K562 (cell line): ENCODE measurements around the gene OSCP1. TPM values are rescaled to one million over a fixed set of nuclear protein-coding genes. Genes with fewer than 3 reads are reported as not detected.

ENCODE experiments used
- CHD2 ChIP-seq: IDR thresholded peaks from 2 replicates; pipeline ENCODE4 v1.6.1; 2011; ENCODE audit warnings: low read depth, low read length
- CREM ChIP-seq: IDR thresholded peaks from 2 replicates; pipeline ENCODE4 v1.6.1; 2014; ENCODE audit warnings: antibody characterized with exemption, low read depth
- DNMT1 ChIP-seq: fragments of 450-650 bp; IDR thresholded peaks from 2 replicates; pipeline ENCODE4 v1.6.1; 2016; ENCODE audit warnings: antibody characterized with exemption, mild to moderate bottlenecking
- EP400 ChIP-seq: fragments of 450-650 bp; IDR thresholded peaks from 2 replicates; pipeline ENCODE4 v1.6.1; 2017; ENCODE audit warnings: antibody characterized with exemption, mild to moderate bottlenecking, moderate library complexity
- HDAC1 ChIP-seq, 2 experiments: fragments of 450-650 bp; IDR thresholded peaks; 2 replicates each; pipeline ENCODE4 v1.6.1; 2016 to 2017; ENCODE audit warnings: inconsistent platforms in 1 of 2, mild to moderate bottlenecking in 1 of 2, moderate library complexity in 1 of 2
- HNRNPL ChIP-seq: fragments of 200-400 bp; formaldehyde crosslinking; IDR thresholded peaks from 2 replicates; pipeline ENCODE4 v1.6.1; 2017; ENCODE audit warnings: low read depth, mild to moderate bottlenecking, low read length
- JUND ChIP-seq, 2 experiments: IDR thresholded peaks; 2 replicates in 1 of 2; 3 replicates in 1 of 2; pipeline ENCODE4 v1.6.1; 2011; ENCODE audit warnings: borderline replicate concordance in 2 of 2, low read depth in 2 of 2, low read length in 2 of 2, improper control_type of control experiment in 1 of 2, missing biosample characterization in 1 of 2, missing genetic modification characterization in 1 of 2, missing genetic modification reagents in 1 of 2
- MXD1 ChIP-seq: fragments of 250-450 bp; sonication (Bioruptor Pico); IDR thresholded peaks from 2 replicates; pipeline ENCODE4 v1.8.0; 2021; ENCODE audit warnings: borderline replicate concordance, mild to moderate bottlenecking, moderate library complexity; ENCODE audit not compliant: poor library complexity, severe bottlenecking
- MYNN ChIP-seq, 2 experiments: sonication (generic); formaldehyde crosslinking in 1 of 2; IDR thresholded peaks; 2 replicates each; pipeline versions ENCODE4 v1.5.0 to v1.6.1; 2016 to 2020; ENCODE audit warnings: antibody characterized with exemption in 1 of 2, missing genetic modification reagents in 1 of 2
- NFIC ChIP-seq: fragments of 450-650 bp; IDR thresholded peaks from 2 replicates; pipeline ENCODE4 v1.6.1; 2017; ENCODE audit warnings: mild to moderate bottlenecking, inconsistent platforms
- NFYB ChIP-seq: IDR thresholded peaks from 2 replicates; pipeline ENCODE4 v1.6.1; 2011; ENCODE audit warnings: mild to moderate bottlenecking, moderate library complexity; ENCODE audit not compliant: insufficient read length; ENCODE audit errors: extremely low read depth
- PCBP1 ChIP-seq: fragments of 200-400 bp; formaldehyde crosslinking; IDR thresholded peaks from 2 replicates; pipeline ENCODE4 v1.6.1; 2018; ENCODE audit warnings: mild to moderate bottlenecking, low read depth, low read length; ENCODE audit not compliant: poor library complexity, severe bottlenecking
- PYGO2 ChIP-seq: fragments of 450-650 bp; IDR thresholded peaks from 2 replicates; pipeline ENCODE4 v1.6.1; 2016; ENCODE audit warnings: mild to moderate bottlenecking, missing genetic modification characterization, moderate library complexity, missing compliant biosample characterization
- RB1 ChIP-seq: fragments of 450-650 bp; IDR thresholded peaks from 2 replicates; pipeline ENCODE4 v1.6.1; 2017; ENCODE audit warnings: low read depth, mild to moderate bottlenecking
- RCOR1 ChIP-seq, 2 experiments: IDR thresholded peaks; 2 replicates each; pipeline ENCODE4 v1.6.1; 2012; ENCODE audit warnings: low read depth in 2 of 2, low read length in 2 of 2, borderline replicate concordance in 1 of 2, improper control_type of control experiment in 1 of 2
- SMARCC2 ChIP-seq: fragments of 450-650 bp; IDR thresholded peaks from 2 replicates; pipeline ENCODE4 v1.6.1; 2017; ENCODE audit warnings: antibody characterized with exemption, moderate library complexity, mild to moderate bottlenecking, low read depth
- TCF7L2 ChIP-seq: fragments of 150-350 bp; IDR thresholded peaks from 2 replicates; pipeline ENCODE4 v1.6.1; 2016; ENCODE audit warnings: low read depth, mild to moderate bottlenecking, low read length, moderate library complexity
- ZBTB17 ChIP-seq: fragments of 450-650 bp; formaldehyde crosslinking; IDR thresholded peaks from 2 replicates; pipeline ENCODE4 v1.4.0; 2020; ENCODE audit warnings: mild to moderate bottlenecking
- ZKSCAN1 ChIP-seq: fragments of 150-350 bp; IDR thresholded peaks from 2 replicates; pipeline ENCODE4 v1.6.1; 2016; ENCODE audit warnings: low read depth, low read length
- ZNF197 ChIP-seq: fragments of 200-800 bp; sonication (Bioruptor generic); IDR thresholded peaks from 2 replicates; pipeline ENCODE4 v1.6.1; 2016; ENCODE audit warnings: low read depth, missing genetic modification characterization, missing compliant biosample characterization
- ZNF324 ChIP-seq: fragments of 250-450 bp; sonication (Bioruptor Pico); IDR thresholded peaks from 2 replicates; pipeline ENCODE4 v1.4.0; 2020; ENCODE audit warnings: mild to moderate bottlenecking
- ZNF764 ChIP-seq: fragments of 250-450 bp; sonication (Bioruptor Pico); IDR thresholded peaks from 2 replicates; pipeline ENCODE4 v1.4.0; 2020; ENCODE audit warnings: low read depth, mild to moderate bottlenecking, moderate library complexity
- ZNF780A ChIP-seq: fragments of 250-450 bp; sonication (Bioruptor Pico); IDR thresholded peaks from 2 replicates; pipeline ENCODE4 v1.5.0; 2021; ENCODE audit warnings: mild to moderate bottlenecking
- polyA plus RNA-seq, 8 experiments: library from polyadenylated mRNA; depleted of rRNA in 4 of 8; stranded (reverse) in 5 of 8; unstranded in 3 of 8; fragments of >200 nt; fragmentation: Nextera tagmentation in 2 of 8; fragmentation: Illumina TruSeq in 1 of 8; extraction: Ambion mirVana in 2 of 8; extraction: Trizol in 1 of 8; gene quantifications; 2 replicates each; pipeline versions ENCODE4 v1.2.1 to v1.2.3, GENCODE V29; 2011 to 2014; ENCODE audit warnings: inconsistent platforms in 1 of 8, missing spikeins in 1 of 8
- total RNA-seq, 7 experiments: library from RNA; depleted of rRNA in 6 of 7; stranded (reverse); fragments of >200 nt in 6 of 7; fragmentation: Illumina TruSeq in 2 of 7; extraction: Trizol in 2 of 7; gene quantifications; 2 replicates each; pipeline versions ENCODE4 v1.2.1 to v1.2.3, GENCODE V29; 2011 to 2021; ENCODE audit warnings: low replicate concordance in 1 of 7
- TF ChIP-seq, protein P1 (sequence below): fragments of 450-650 bp; formaldehyde crosslinking; IDR thresholded peaks from 2 replicates; pipeline ENCODE4 v1.4.0; 2020; ENCODE audit warnings: mild to moderate bottlenecking, mixed read lengths

OSCP1 gene
- total and polyA plus RNA-seq, 9 of the 15 experiments (the other 6 are each of a cell fraction or from before 2014, with no cell fraction given), result 0.15 to 0.40 (median 0.33) TPM; not detected in 5

DNA sequence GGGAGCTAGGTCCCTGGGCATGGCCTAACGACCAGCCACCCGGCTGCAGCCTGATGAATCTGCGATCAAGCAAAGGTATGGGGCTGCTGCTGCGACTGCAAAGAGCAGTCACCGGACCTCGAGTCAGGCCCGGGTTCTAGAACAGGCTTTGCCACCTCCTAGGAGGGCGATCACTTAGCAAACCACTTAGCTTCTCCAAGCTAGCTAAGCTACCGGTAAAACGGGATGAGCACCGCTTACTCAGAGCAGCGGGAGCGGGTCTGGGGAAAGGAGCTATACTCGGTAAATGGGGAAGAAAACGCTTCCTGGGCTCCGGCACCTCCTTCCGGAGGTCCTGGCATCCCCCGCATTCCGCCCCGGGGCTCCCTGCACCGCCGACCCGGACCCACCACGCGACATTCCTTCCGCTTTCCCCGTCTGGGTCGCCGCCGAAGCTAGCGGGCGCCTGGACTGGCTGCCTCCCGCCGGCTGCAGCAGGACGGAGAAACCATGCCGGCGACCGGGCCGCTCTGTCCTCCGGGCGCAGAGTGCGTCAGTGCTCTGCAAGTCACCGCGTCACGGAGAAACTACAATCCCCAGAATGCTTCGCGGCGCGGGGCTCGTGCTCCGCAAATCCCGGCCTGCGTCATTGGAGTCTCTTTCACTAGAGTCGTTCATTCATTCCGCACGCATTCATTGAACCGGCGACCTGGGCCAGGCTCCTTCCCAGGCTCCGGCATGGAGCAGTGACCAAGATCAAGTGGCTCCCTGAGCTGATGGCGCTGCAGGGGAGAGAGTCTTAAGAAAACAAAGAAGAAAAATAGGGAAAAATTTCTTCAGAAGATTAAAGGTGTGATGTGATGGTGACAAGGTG lies 52.6 kb downstream of the OSCP1 start, which contains the start of gene LSM10 (continued):
- TF ChIP-seq RB1 (peak; percentile 77; the same call in 1 of the 2 replicates), ZBTB17 (CRISPR knock-in tag) (peak; percentile 17; the same call in 1 of the 2 replicates), CREM (peak; percentile 97), ZNF780A (CRISPR knock-in tag) (no peak), NFYB (peak; percentile 33), MXD1 (CRISPR knock-in tag) (peak; percentile 45), JUND (IDR thresholded peaks at IDR 0.05; ENCODE audit: borderline replicate concordance, low read depth, low read length) (peak; percentile 82), JUND (tag; IDR thresholded peaks at IDR 0.05; ENCODE audit: borderline replicate concordance, low read depth, low read length) (peak; percentile 80; the same call in 1 of the 3 replicates), EP400 (peak; percentile 92), MYNN (IDR thresholded peaks at IDR 0.05) (0 out of 2 replicates have a peak, but pooled peaks have one; percentile 2), MYNN (CRISPR knock-in tag; IDR thresholded peaks at IDR 0.05) (no peak), PYGO2 (tag) (no peak), RCOR1 (IDR thresholded peaks at IDR 0.05; ENCODE audit: borderline replicate concordance in 1 of 2, low read depth in 2 of 2, low read length in 2 of 2) (peak in 1 of 2 experiments; percentile 37; a peak in 1 of 4 replicates), ZKSCAN1 (peak; percentile 45), PCBP1 (peak; percentile 43), TCF7L2 (no peak), HNRNPL (0 out of 2 replicates have a peak, but pooled peaks have one; percentile 38), ZNF764 (no peak), SMARCC2 (no peak), NFIC (peak; percentile 46), ZNF324 (CRISPR knock-in tag) (0 out of 2 replicates have a peak, but pooled peaks have one; percentile 19), HDAC1 (IDR thresholded peaks at IDR 0.05) (peak in 1 of 2 experiments; percentile 88; a peak in 2 of 4 replicates), CHD2 (peak; percentile 78), DNMT1 (no peak), ZNF197 (CRISPR knock-in tag) (peak; percentile 24; the same call in 1 of the 2 replicates)
- TF ChIP-seq, protein P1, sequence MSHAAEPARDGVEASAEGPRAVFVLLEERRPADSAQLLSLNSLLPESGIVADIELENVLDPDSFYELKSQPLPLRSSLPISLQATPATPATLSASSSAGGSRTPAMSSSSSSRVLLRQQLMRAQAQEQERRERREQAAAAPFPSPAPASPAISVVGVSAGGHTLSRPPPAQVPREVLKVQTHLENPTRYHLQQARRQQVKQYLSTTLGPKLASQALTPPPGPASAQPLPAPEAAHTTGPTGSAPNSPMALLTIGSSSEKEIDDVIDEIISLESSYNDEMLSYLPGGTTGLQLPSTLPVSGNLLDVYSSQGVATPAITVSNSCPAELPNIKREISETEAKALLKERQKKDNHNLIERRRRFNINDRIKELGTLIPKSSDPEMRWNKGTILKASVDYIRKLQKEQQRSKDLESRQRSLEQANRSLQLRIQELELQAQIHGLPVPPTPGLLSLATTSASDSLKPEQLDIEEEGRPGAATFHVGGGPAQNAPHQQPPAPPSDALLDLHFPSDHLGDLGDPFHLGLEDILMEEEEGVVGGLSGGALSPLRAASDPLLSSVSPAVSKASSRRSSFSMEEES, result no peak; the same call in 1 of the 2 replicates
